ENCODE measurements around the gene EIF2S3B. TPM values are rescaled to one million over a fixed set of nuclear protein-coding genes. Genes with fewer than 3 reads are reported as not detected.

Gene EIF2S3B
- total RNA-seq, 1 donor from 2014 or later, result 1.8 TPM

- Histone ChIP-seq H3K4me1 (no peaks in the 10 kb centered on the region), H3K79me2 (ENCODE audit: low read depth) (no peaks in the 10 kb centered on the region), H3K27ac (no peak overlapping the region), H3K9me3 (ENCODE audit: low read depth) (no peaks in the 10 kb centered on the region), H3K36me3 (no peaks in the 10 kb centered on the region), H3K4me3 (no peak overlapping the region), H3K4me2 (no peak overlapping the region), H2AFZ (replicated peaks) (no peak overlapping the region), H3K9ac (no peak overlapping the region), H3F3A (ENCODE audit: low read depth) (no peaks in the 10 kb centered on the region), H4K20me1 (ENCODE audit: low read depth) (no peaks in the 10 kb centered on the region), H3K27me3 (no peaks in the 10 kb centered on the region)
- Mint-ChIP-seq H3K4me1 (no peaks in the 10 kb centered on the region), H3K27me3 (ENCODE audit: insufficient read depth, low read depth) (no peaks in the 10 kb centered on the region), H3K27ac (no peak overlapping the region), H3K4me3 (no peak overlapping the region), H3K9me3 (peaks cover 3% of the 10 kb centered on the region), H3K36me3 (no peaks in the 10 kb centered on the region)
- TF ChIP-seq CTCF (IDR thresholded peaks at IDR 0.05), result no peak
- no peak for DNase-seq (ENCODE audit: low spot score)
Measured at GRCh38 chr12:10501030-10501429, 4.7 kb upstream of the EIF2S3B start.

- no peak overlapping the region for H3K4me2 ChIP-seq
- Mint-ChIP-seq H3K9me3 (peaks cover 3% of the 10 kb centered on the region), H3K27ac (no peak overlapping the region), H3K4me3 (no peak overlapping the region), H3K4me1 (no peaks in the 10 kb centered on the region), H3K27me3 (ENCODE audit: insufficient read depth, low read depth) (no peaks in the 10 kb centered on the region), H3K36me3 (no peaks in the 10 kb centered on the region)
- no peak overlapping the region for H3K27ac ChIP-seq
- H3K9ac ChIP-seq, result no peak overlapping the region
- no peaks in the 10 kb centered on the region for H4K20me1 ChIP-seq (ENCODE audit: low read depth)
- no peaks in the 10 kb centered on the region for H3K4me1 ChIP-seq
- TF ChIP-seq EZH2 (IDR thresholded peaks at IDR 0.05) (no peak), EZH2phosphoT487 (IDR thresholded peaks at IDR 0.05) (no peak), CTCF (IDR thresholded peaks at IDR 0.05) (no peak)
- H3K27me3 ChIP-seq, result no peaks in the 10 kb centered on the region
- no peaks in the 10 kb centered on the region for H3K9me3 ChIP-seq (ENCODE audit: low read depth)
- H3K4me3 ChIP-seq, result no peak overlapping the region
- H3K79me2 ChIP-seq (ENCODE audit: low read depth), result no peaks in the 10 kb centered on the region
- no peaks in the 10 kb centered on the region for H3K36me3 ChIP-seq
- DNase-seq (ENCODE audit: low spot score), result no peak
- no peaks in the 10 kb centered on the region for H3F3A ChIP-seq (ENCODE audit: low read depth)
- H2AFZ ChIP-seq (replicated peaks), result no peak overlapping the region
Measured at GRCh38 chr12:10503460-10503859, 2.2 kb upstream of the EIF2S3B start.

GRCh38 chr12:10511756-10512355, 6.2 kb downstream of the EIF2S3B start:
- no peak for DNase-seq (ENCODE audit: low spot score)
- H3K36me3 Mint-ChIP-seq, result no peaks in the 10 kb centered on the region
- no peak overlapping the region for H3K9ac ChIP-seq
- H3K27ac Mint-ChIP-seq, result no peak overlapping the region
- H2AFZ ChIP-seq (replicated peaks), result no peak overlapping the region
- H4K20me1 ChIP-seq (ENCODE audit: low read depth), result no peaks in the 10 kb centered on the region
- H3K27ac ChIP-seq, result no peak overlapping the region
- H3K79me2 ChIP-seq (ENCODE audit: low read depth), result no peaks in the 10 kb centered on the region
- H3F3A ChIP-seq (ENCODE audit: low read depth), result no peaks in the 10 kb centered on the region
- no peaks in the 10 kb centered on the region for H3K4me1 Mint-ChIP-seq
- no peaks in the 10 kb centered on the region for H3K36me3 ChIP-seq
- H3K27me3 Mint-ChIP-seq (ENCODE audit: insufficient read depth, low read depth), result no peaks in the 10 kb centered on the region
- TF ChIP-seq CTCF (IDR thresholded peaks at IDR 0.05) (no peak), EZH2 (IDR thresholded peaks at IDR 0.05) (no peak), EZH2phosphoT487 (IDR thresholded peaks at IDR 0.05) (no peak)
- no peak overlapping the region for H3K4me2 ChIP-seq
- no peaks in the 10 kb centered on the region for H3K27me3 ChIP-seq
- no peaks in the 10 kb centered on the region for H3K9me3 Mint-ChIP-seq
- no peak overlapping the region for H3K4me3 Mint-ChIP-seq
- H3K9me3 ChIP-seq (ENCODE audit: low read depth), result no peaks in the 10 kb centered on the region
- no peak overlapping the region for H3K4me3 ChIP-seq
- no peaks in the 10 kb centered on the region for H3K4me1 ChIP-seq
